IPS DF 6.9 (cell line): ENCODE results near the gene FBXO7.
"Not testable (repeated sequence)": the region's sequence is repeated elsewhere in the genome, so short reads cannot be mapped to it uniquely, and the experiment has no call there.

ENCODE experiments used
- DNase-seq: peaks from one replicate; pipeline ENCODE4 v3.0.0-alpha.2; 2013; ENCODE audit warnings: low read depth, low spot score
- H3K27ac ChIP-seq: one replicate; pipeline ENCODE4 v1.5.1; 2013; ENCODE audit warnings: low read length, control low read depth
- H3K27me3 ChIP-seq: 2 replicates; pipeline ENCODE4 v1.6.1; 2013; ENCODE audit warnings: mild to moderate bottlenecking, low read length; ENCODE audit not compliant: control insufficient read depth, insufficient read depth
- H3K36me3 ChIP-seq: 2 replicates; pipeline ENCODE4 v1.6.1; 2013; ENCODE audit warnings: low read length; ENCODE audit not compliant: control insufficient read depth, insufficient read depth
- H3K4me1 ChIP-seq: 2 replicates; pipeline ENCODE4 v1.6.1; 2013; ENCODE audit warnings: low read length; ENCODE audit not compliant: control insufficient read depth, insufficient read depth
- H3K4me3 ChIP-seq: 2 replicates; pipeline ENCODE4 v1.5.1; 2013; ENCODE audit warnings: mild to moderate bottlenecking, low read length
- H3K9me3 ChIP-seq: 2 replicates; pipeline ENCODE4 v1.6.1; 2013; ENCODE audit warnings: low read length, inconsistent platforms; ENCODE audit not compliant: control insufficient read depth, insufficient read depth
- WGBS: extraction: QIAGEN DNeasy Blood & Tissue Kit; methylation state at CpG from one replicate; pipeline ENCODE4 v1.1.7; 2013; ENCODE audit warnings: mixed read lengths, missing lambda C conversion rate; ENCODE audit not compliant: insufficient read length, insufficient coverage; 5-methylcytosine and 5-hydroxymethylcytosine counted together

Gene FBXO7

DNA sequence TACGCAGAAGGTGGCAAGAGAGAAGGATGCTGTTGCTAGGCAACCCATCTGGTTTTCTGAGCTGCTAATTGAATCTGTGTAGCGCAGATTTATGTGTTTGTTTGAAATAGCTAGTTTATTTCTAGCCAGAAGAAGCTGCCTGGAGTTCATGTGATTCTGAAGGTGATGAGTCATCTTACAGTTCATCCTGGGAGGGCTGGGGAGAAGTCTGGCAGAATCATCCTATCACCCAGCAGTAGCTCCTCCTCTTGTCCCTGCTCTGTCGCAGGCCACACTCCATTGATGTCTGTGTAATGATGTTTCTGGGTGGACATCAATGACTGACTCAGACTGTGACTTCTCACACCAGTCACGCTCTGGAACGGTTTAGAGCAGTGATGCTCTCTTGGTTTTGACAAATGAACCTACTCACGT, 4.8 kb upstream of the FBXO7 start:
- WGBS, result no CpG with 5 or more reads among the region's 6 CpGs
- Histone ChIP-seq H3K4me3 (no peak overlapping the region), H3K9me3 (no peaks in the 10 kb centered on the region; the same call in 1 of the 2 replicates), H3K27ac (no peak overlapping the region), H3K4me1 (no peaks in the 10 kb centered on the region), H3K36me3 (no peaks in the 10 kb centered on the region), H3K27me3 (no peaks in the 10 kb centered on the region; the same call in none of the 2 replicates)
- DNase-seq, result no peak

- H3K27me3 ChIP-seq, result no peaks in the 10 kb centered on the region
- H3K27ac ChIP-seq, result no peak overlapping the region
- no peak overlapping the region for H3K4me3 ChIP-seq
- no peaks in the 10 kb centered on the region for H3K36me3 ChIP-seq
- DNase-seq, result peak; percentile 50
- H3K4me1 ChIP-seq, result no peaks in the 10 kb centered on the region
- no CpG with 5 or more reads among the region's 6 CpGs for WGBS
- no peaks in the 10 kb centered on the region for H3K9me3 ChIP-seq
Observed at GRCh38 chr22:32473388-32473952, 1.1 kb upstream of the FBXO7 start.

GRCh38 chr22:32475468-32476010, 928 bp downstream of the FBXO7 start:
- H3K27ac ChIP-seq, result no peak overlapping the region
- H3K36me3 ChIP-seq, result no peaks in the 10 kb centered on the region
- peak overlapping the region; percentile 96; the same call in 1 of the 2 replicates for H3K4me3 ChIP-seq
- no peaks in the 10 kb centered on the region for H3K27me3 ChIP-seq
- no peak for DNase-seq
- H3K9me3 ChIP-seq, result no peaks in the 10 kb centered on the region
- no peaks in the 10 kb centered on the region for H3K4me1 ChIP-seq
- no CpG with 5 or more reads among the region's 17 CpGs for WGBS

DNA sequence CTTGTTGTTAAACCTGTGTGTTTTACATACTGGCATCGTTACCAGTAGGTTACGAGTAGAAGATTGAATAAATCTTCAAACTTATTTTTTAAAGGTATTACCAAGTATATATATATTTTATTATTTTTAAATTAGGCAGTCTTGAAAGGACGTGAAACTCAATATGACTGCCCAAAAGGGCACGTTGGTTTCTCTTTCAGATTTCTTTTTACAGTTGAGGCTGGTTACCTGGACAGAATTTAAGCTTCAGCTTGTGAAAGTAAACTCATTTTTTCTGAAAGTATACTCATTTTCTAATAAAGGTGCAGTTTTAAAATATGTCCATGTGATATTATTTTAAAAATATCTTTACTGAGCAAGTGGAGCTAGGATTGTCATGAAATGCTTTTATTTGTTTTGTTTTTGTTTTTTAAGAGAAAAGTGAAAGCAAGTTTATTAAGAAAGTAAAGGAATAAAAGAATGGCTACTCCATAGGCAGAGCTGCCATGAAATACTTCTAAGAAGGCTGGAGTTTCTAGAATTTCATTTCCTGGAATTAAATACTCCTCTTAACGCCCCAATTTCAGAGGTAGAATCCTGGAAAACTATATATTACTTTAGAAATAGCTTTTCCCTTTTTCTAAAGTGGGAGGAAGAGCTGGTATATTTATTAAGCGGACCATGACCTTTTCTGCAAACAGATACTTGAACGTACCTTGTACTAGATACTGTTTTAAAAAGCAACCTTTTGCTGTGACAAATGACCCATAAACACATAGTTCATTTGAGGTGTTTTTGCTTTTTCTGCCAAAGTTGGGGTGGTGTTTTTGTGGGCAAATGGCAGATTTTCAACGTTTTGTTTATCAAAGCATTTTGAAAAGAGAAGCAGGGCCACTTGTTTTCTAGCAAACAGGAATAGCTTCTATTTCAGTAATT, 1.9 kb downstream of the FBXO7 start:
- no peak overlapping the region for H3K27ac ChIP-seq
- no CpG with 5 or more reads among the region's 8 CpGs for WGBS
- no peaks in the 10 kb centered on the region for H3K9me3 ChIP-seq
- H3K4me1 ChIP-seq, result no peaks in the 10 kb centered on the region
- H3K4me3 ChIP-seq, result no peak overlapping the region
- DNase-seq, result no peak
- H3K27me3 ChIP-seq, result no peaks in the 10 kb centered on the region
- no peaks in the 10 kb centered on the region for H3K36me3 ChIP-seq

DNA sequence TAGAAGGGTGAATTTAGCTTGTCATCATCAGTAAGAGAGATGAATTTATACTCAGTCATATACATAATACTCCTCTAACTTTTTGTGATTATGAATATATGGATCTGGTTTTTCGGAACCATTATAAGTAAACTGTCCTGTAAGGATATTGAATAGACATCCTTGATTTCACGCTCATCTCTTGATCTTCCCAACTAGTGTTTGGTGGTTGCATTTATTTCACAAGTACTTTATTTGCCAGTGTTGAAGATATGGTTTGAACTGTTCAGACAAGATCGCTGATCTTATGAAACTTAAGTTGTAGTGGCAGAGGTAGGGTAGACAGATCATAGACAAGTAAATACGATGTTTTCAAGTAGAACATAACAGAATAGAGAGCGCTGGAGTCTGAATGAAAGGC, 3.0 kb downstream of the FBXO7 start:
- H3K36me3 ChIP-seq, result no peaks in the 10 kb centered on the region
- H3K4me3 ChIP-seq, result no peak overlapping the region
- DNase-seq, result no peak
- H3K9me3 ChIP-seq, result no peaks in the 10 kb centered on the region
- no peaks in the 10 kb centered on the region for H3K4me1 ChIP-seq
- no peak overlapping the region for H3K27ac ChIP-seq
- no CpG with 5 or more reads among the region's 5 CpGs for WGBS
- H3K27me3 ChIP-seq, result no peaks in the 10 kb centered on the region

- not testable (repeated sequence) for H3K27me3 ChIP-seq, H3K4me1 ChIP-seq, H3K27ac ChIP-seq, H3K9me3 ChIP-seq, H3K36me3 ChIP-seq, H3K4me3 ChIP-seq, DNase-seq
- no CpG with 5 or more reads among the region's 2 CpGs for WGBS
Observed at GRCh38 chr22:32478552-32478951, 3.9 kb downstream of the FBXO7 start.

- Histone ChIP-seq H3K36me3 (0 out of 2 replicates have a peak, but pooled peaks cover 2% of the 10 kb centered on the region), H3K27me3 (no peaks in the 10 kb centered on the region), H3K9me3 (no peaks in the 10 kb centered on the region), H3K4me3 (no peak overlapping the region), H3K27ac (no peak overlapping the region), H3K4me1 (no peaks in the 10 kb centered on the region)
- WGBS, result no CpG with 5 or more reads among the region's 3 CpGs
- DNase-seq, result no peak
Observed at GRCh38 chr22:32478994-32479393, 4.4 kb downstream of the FBXO7 start.

GRCh38 chr22:32480238-32480637, 5.6 kb downstream of the FBXO7 start:
- no peaks in the 10 kb centered on the region for H3K9me3 ChIP-seq
- H3K4me1 ChIP-seq, result no peaks in the 10 kb centered on the region
- no peak for DNase-seq
- no CpG with 5 or more reads among the region's 1 CpG for WGBS
- H3K4me3 ChIP-seq, result no peak overlapping the region
- H3K27me3 ChIP-seq, result no peaks in the 10 kb centered on the region
- peaks cover 2% of the 10 kb centered on the region; the same call in 1 of the 2 replicates for H3K36me3 ChIP-seq
- H3K27ac ChIP-seq, result no peak overlapping the region

- WGBS, result no CpG with 5 or more reads among the region's 1 CpG
- Histone ChIP-seq H3K4me1 (no peaks in the 10 kb centered on the region), H3K27ac (no peak overlapping the region), H3K36me3 (peaks cover 2% of the 10 kb centered on the region; the same call in 1 of the 2 replicates), H3K4me3 (no peak overlapping the region), H3K27me3 (no peaks in the 10 kb centered on the region), H3K9me3 (no peaks in the 10 kb centered on the region)
- no peak for DNase-seq
Observed at GRCh38 chr22:32482708-32483107, 8.1 kb downstream of the FBXO7 start.

- no peak overlapping the region for H3K4me3 ChIP-seq
- H3K9me3 ChIP-seq, result no peaks in the 10 kb centered on the region
- H3K27me3 ChIP-seq, result no peaks in the 10 kb centered on the region
- no peak for DNase-seq
- WGBS, result no CpG with 5 or more reads among the region's 3 CpGs
- H3K36me3 ChIP-seq, result peaks cover 2% of the 10 kb centered on the region; the same call in 1 of the 2 replicates
- H3K27ac ChIP-seq, result no peak overlapping the region
- H3K4me1 ChIP-seq, result no peaks in the 10 kb centered on the region
Observed at GRCh38 chr22:32486656-32487390, 12.2 kb downstream of the FBXO7 start.
